H1 (cell line): ENCODE measurements around the gene MGMT. TPM values are rescaled to one million over a fixed set of nuclear protein-coding genes. Genes with fewer than 3 reads are reported as not detected.

Source experiments
- CTCF ChIA-PET: fragments of 300-600 bp; sonication (Branson Sonifier 250); formaldehyde crosslinking; loops from one replicate; lab custom pipeline; 2021; ENCODE audit not compliant: partially characterized antibody; lab: Charles Lee
- POLR2A ChIA-PET: fragments of 300-600 bp; sonication (Branson Sonifier 250); formaldehyde crosslinking; loops from one replicate; lab custom pipeline; 2021; ENCODE audit warnings: inconsistent platforms; ENCODE audit not compliant: partially characterized antibody; lab: Charles Lee
- DNase-seq, 2 experiments: peaks; one replicate each; pipeline versions ENCODE4 v3.0.0 to v3.0.0-alpha.2; 2010 to 2022; ENCODE audit warnings: low spot score in 2 of 2, low read depth in 1 of 2, mixed read lengths in 1 of 2
- FAIRE-seq: peaks from 2 replicates; lab custom pipeline; 2011; peaks lifted over from hg19 to GRCh38; lab: Jason Lieb, UNC
- H2AFZ ChIP-seq: 2 replicates; pipeline ENCODE4 v1.8.1; 2012; ENCODE audit warnings: low read length, inconsistent platforms
- H2AK5ac ChIP-seq: 2 replicates; pipeline ENCODE4 v1.6.1; 2013; ENCODE audit warnings: low read depth, low read length
- H2BK120ac ChIP-seq: replicated peaks from 2 replicates; pipeline ENCODE3; 2013; ENCODE audit warnings: low read depth, low read length, inconsistent platforms
- H2BK12ac ChIP-seq: 2 replicates; pipeline ENCODE4 v1.6.1; 2013; ENCODE audit warnings: low read depth, low read length
- H2BK15ac ChIP-seq: 2 replicates; pipeline ENCODE4 v1.6.1; 2013; ENCODE audit warnings: low read length
- H2BK20ac ChIP-seq: 2 replicates; pipeline ENCODE4 v1.6.1; 2013; ENCODE audit warnings: low read length
- H2BK5ac ChIP-seq: 2 replicates; pipeline ENCODE4 v1.6.1; 2013; ENCODE audit warnings: low read depth, low read length
- H3K14ac ChIP-seq: 2 replicates; pipeline ENCODE4 v1.6.1; 2013; ENCODE audit warnings: inconsistent platforms; ENCODE audit not compliant: insufficient read length
- H3K18ac ChIP-seq: 2 replicates; pipeline ENCODE4 v1.6.1; 2013; ENCODE audit warnings: low read length; ENCODE audit errors: extremely low read depth
- H3K23ac ChIP-seq: 2 replicates; pipeline ENCODE4 v1.6.1; 2013; ENCODE audit warnings: inconsistent platforms; ENCODE audit not compliant: insufficient read length
- H3K23me2 ChIP-seq: 2 replicates; pipeline ENCODE4 v1.6.1; 2013; ENCODE audit warnings: low read depth, low read length
- H3K27ac ChIP-seq: 2 replicates; pipeline ENCODE4 v1.6.1; 2011; ENCODE audit warnings: low read depth, low read length, inconsistent platforms
- H3K27me3 ChIP-seq, 4 experiments: replicated peaks in 1 of 4; 1 replicate in 1 of 4; 2 replicates in 3 of 4; pipeline versions ENCODE4 v1.6.1 to v1.8.1; 2011 to 2013; ENCODE audit warnings: low read length in 3 of 4, mild to moderate bottlenecking in 3 of 4, inconsistent platforms in 2 of 4, mixed read lengths in 2 of 4, moderate library complexity in 1 of 4; ENCODE audit not compliant: control insufficient read depth in 3 of 4, insufficient read depth in 3 of 4; ENCODE audit errors: extremely low read depth in 1 of 4
- H3K36me3 ChIP-seq, 4 experiments: 2 replicates each; pipeline versions ENCODE4 v1.6.1 to v1.8.1; 2011 to 2013; ENCODE audit warnings: mild to moderate bottlenecking in 4 of 4, low read length in 3 of 4, moderate library complexity in 2 of 4, control low read depth in 1 of 4, inconsistent platforms in 1 of 4; ENCODE audit not compliant: insufficient read depth in 4 of 4, control insufficient read depth in 2 of 4
- H3K4ac ChIP-seq: replicated peaks from 2 replicates; pipeline ENCODE3; 2013; ENCODE audit warnings: low read length, low read depth, mixed read lengths, inconsistent platforms; ENCODE audit not compliant: insufficient read length
- H3K4me1 ChIP-seq, 4 experiments: replicated peaks in 1 of 4; 1 replicate in 1 of 4; 2 replicates in 3 of 4; pipeline versions ENCODE4 v1.6.1 to v1.8.1; 2011 to 2013; ENCODE audit warnings: low read length in 3 of 4, inconsistent platforms in 2 of 4, mixed read lengths in 1 of 4; ENCODE audit not compliant: insufficient read depth in 4 of 4, control insufficient read depth in 3 of 4
- H3K4me2 ChIP-seq, 2 experiments: 2 replicates each; pipeline versions ENCODE4 v1.6.1 to v1.8.1; 2011 to 2013; ENCODE audit warnings: low read depth in 2 of 2, low read length in 2 of 2, control low read depth in 1 of 2, inconsistent platforms in 1 of 2, mild to moderate bottlenecking in 1 of 2; ENCODE audit not compliant: insufficient read depth in 1 of 2
- H3K4me3 ChIP-seq, 4 experiments: fragments of 200-600, 300-600 bp in 1 of 4; sonication (generic), shearing (Covaris generic), sonication (Bioruptor Twin) in 1 of 4; 2 replicates each; pipeline versions ENCODE4 v1.5.1 to v1.8.1; 2011 to 2016; ENCODE audit warnings: low read length in 4 of 4, low read depth in 3 of 4, control low read depth in 2 of 4, inconsistent platforms in 2 of 4, mild to moderate bottlenecking in 2 of 4, mixed read lengths in 1 of 4, moderate library complexity in 1 of 4; ENCODE audit not compliant: insufficient read depth in 2 of 4; ENCODE audit errors: extremely low read depth in 1 of 4
- H3K56ac ChIP-seq: replicated peaks from 2 replicates; pipeline ENCODE3; 2013; ENCODE audit warnings: low read depth, mild to moderate bottlenecking, mixed read lengths, low read length, inconsistent platforms; ENCODE audit not compliant: insufficient read length
- H3K79me1 ChIP-seq: 2 replicates; pipeline ENCODE4 v1.6.1; 2013; ENCODE audit warnings: low read depth, low read length, control low read depth
- H3K79me2 ChIP-seq, 2 experiments: 2 replicates each; pipeline versions ENCODE4 v1.6.1 to v1.8.1; 2012 to 2013; ENCODE audit warnings: low read length in 2 of 2, mild to moderate bottlenecking in 2 of 2, inconsistent platforms in 1 of 2; ENCODE audit not compliant: insufficient read depth in 2 of 2, control insufficient read depth in 1 of 2
- H3K9ac ChIP-seq, 4 experiments: replicated peaks in 1 of 4; 1 replicate in 1 of 4; 2 replicates in 3 of 4; pipeline versions ENCODE4 v1.6.1 to v1.8.1; 2011 to 2013; ENCODE audit warnings: low read depth in 3 of 4, low read length in 3 of 4, control low read depth in 2 of 4, mild to moderate bottlenecking in 2 of 4, moderate library complexity in 2 of 4, inconsistent platforms in 1 of 4; ENCODE audit errors: extremely low read depth in 1 of 4
- H3K9me3 ChIP-seq, 2 experiments: 2 replicates each; pipeline versions ENCODE4 v1.6.1 to v1.8.1; 2012 to 2013; ENCODE audit warnings: mild to moderate bottlenecking in 2 of 2, moderate library complexity in 2 of 2, control low read depth in 1 of 2, inconsistent platforms in 1 of 2, low read depth in 1 of 2, low read length in 1 of 2, mixed read lengths in 1 of 2; ENCODE audit not compliant: insufficient read depth in 2 of 2
- H4K20me1 ChIP-seq, 2 experiments: replicated peaks in 1 of 2; 2 replicates each; pipeline versions ENCODE3 to v1.8.1; 2011 to 2013; ENCODE audit warnings: inconsistent platforms in 2 of 2, low read length in 2 of 2, mild to moderate bottlenecking in 1 of 2; ENCODE audit not compliant: insufficient read depth in 2 of 2, control insufficient read depth in 1 of 2
- H4K5ac ChIP-seq: 2 replicates; pipeline ENCODE4 v1.6.1; 2013; ENCODE audit warnings: low read length, low read depth, mixed read lengths, inconsistent platforms; ENCODE audit not compliant: insufficient read length
- H4K8ac ChIP-seq: 2 replicates; pipeline ENCODE4 v1.8.0; 2013; ENCODE audit warnings: mild to moderate bottlenecking, moderate library complexity, low read length, inconsistent platforms; ENCODE audit not compliant: insufficient read depth; ENCODE audit errors: extremely low read depth
- H4K91ac ChIP-seq: replicated peaks from 2 replicates; pipeline ENCODE3; 2013; ENCODE audit warnings: low read length, mixed read lengths, inconsistent platforms; ENCODE audit not compliant: insufficient read length
- CEBPB ChIP-seq: IDR thresholded peaks from 2 replicates; pipeline ENCODE4 v1.6.1; 2012; ENCODE audit warnings: low read depth, low read length
- CHD2 ChIP-seq: IDR thresholded peaks from 2 replicates; pipeline ENCODE4 v1.6.1; 2012; ENCODE audit warnings: low read length, improper control_type of control experiment
- JUND ChIP-seq: IDR thresholded peaks from 2 replicates; pipeline ENCODE4 v1.6.1; 2011; ENCODE audit warnings: mild to moderate bottlenecking, improper control_type of control experiment, low read length
- KDM5A ChIP-seq: fragments of 200-600 bp; IDR thresholded peaks from 2 replicates; pipeline ENCODE4 v1.7.1; 2012; ENCODE audit warnings: mild to moderate bottlenecking, low read length, inconsistent platforms, mixed read lengths
- SIN3A ChIP-seq, 2 experiments: IDR thresholded peaks in 1 of 2; conservative IDR thresholded peaks in 1 of 2; 2 replicates each; pipeline ENCODE4 v1.6.1; 2011 to 2012; ENCODE audit warnings: low read length in 2 of 2, improper control_type of control experiment in 1 of 2, low read depth in 1 of 2, mild to moderate bottlenecking in 1 of 2
- TAF1 ChIP-seq: IDR thresholded peaks from 2 replicates; pipeline ENCODE4 v1.6.1; 2011; ENCODE audit warnings: mild to moderate bottlenecking, low read depth, low read length
- ZNF274 ChIP-seq: IDR thresholded peaks from 2 replicates; pipeline ENCODE4 v1.7.0; 2012; ENCODE audit warnings: low read length, borderline replicate concordance; ENCODE audit errors: extremely low read depth
- WGBS, 2 experiments: shearing (Covaris generic) in 1 of 2; methylation state at CpG; one replicate each; pipeline versions ENCODE4 v1.1.6 to v1.1.7; 2013 to 2015; ENCODE audit warnings: low lambda C conversion rate in 2 of 2, mixed read lengths in 2 of 2, inconsistent platforms in 1 of 2, low coverage in 1 of 2, missing lambda C conversion rate in 1 of 2; ENCODE audit not compliant: insufficient replicate concordance in 2 of 2, insufficient coverage in 1 of 2, insufficient read length in 1 of 2; ENCODE audit errors: extremely low coverage in 1 of 2, missing lambda C conversion rate in 1 of 2; 5-methylcytosine and 5-hydroxymethylcytosine counted together
- polyA plus RNA-seq, 7 experiments: library from polyadenylated mRNA; depleted of rRNA in 3 of 7; stranded (reverse) in 5 of 7; unstranded in 2 of 7; fragments of >200 nt in 5 of 7; fragments of 200-250 nt in 2 of 7; gene quantifications; 1 replicate in 5 of 7; 2 replicates in 1 of 7; 4 replicates in 1 of 7; pipeline versions ENCODE4 v1.2.1 to v1.2.3, GENCODE V29; 2011 to 2013; ENCODE audit warnings: missing spikeins in 2 of 7, mixed read lengths in 2 of 7
- total RNA-seq: library from RNA; stranded (reverse); fragmentation: NEBNext Ultra II Directional; extraction: Animal tissue kit (Norgen Biotek cat#: 25700); gene quantifications from 2 replicates; pipeline ENCODE4 v1.2.1, GENCODE V29; 2021

MGMT gene
- total and polyA plus RNA-seq, 2 of the 8 experiments (the other 6 are each of a cell fraction or from before 2014, with no cell fraction given), result 9.9 to 10.7 TPM

- Histone ChIP-seq H4K20me1 (no peaks in the 10 kb centered on the region), H3K27ac (no peak overlapping the region), H3K36me3 (no peaks in the 10 kb centered on the region), H3K4me3 (no peak overlapping the region), H3K4me2 (no peak overlapping the region), H3K56ac (no peak overlapping the region), H4K5ac (no peak overlapping the region), H3K9ac (no peak overlapping the region), H2BK120ac (no peak overlapping the region), H2AFZ (no peak overlapping the region), H3K4me1 (peaks cover 0 to 12% (median 10%) of the 10 kb centered on the region in 4 experiments; a peak in 6 of 7 replicates), H4K91ac (no peak overlapping the region), H2BK12ac (no peak overlapping the region), H3K4ac (no peak overlapping the region), H3K27me3 (no peaks in the 10 kb centered on the region), H3K23me2 (no peaks in the 10 kb centered on the region), H3K9me3 (no peaks in the 10 kb centered on the region)
- CTCF ChIA-PET, result no interaction called here
- WGBS, 2 experiments, result 86% methylated on average over 13 of the region's 13 CpGs; no CpG with 5 or more reads in 1 of the 2 experiments
- FAIRE-seq, result no peak
- POLR2A ChIA-PET, result no interaction called here
- no peak for DNase-seq
- TF ChIP-seq CHD2 (no peak), ZNF274 (no peak), CEBPB (no peak), KDM5A (no peak), JUND (no peak), SIN3A (conservative IDR thresholded peaks at IDR 0.05 in 1 of 2, IDR thresholded peaks at IDR 0.05 in 1 of 2; ENCODE audit: low read depth in 1 of 2, low read length in 2 of 2) (no peak), TAF1 (no peak)
- TF ChIP-seq, all 59 proteins: peak for 0
- Histone ChIP-seq H3K14ac (no peak overlapping the region), H2BK15ac (no peak overlapping the region), H2BK5ac (no peak overlapping the region), H3K79me2 (no peaks in the 10 kb centered on the region), H3K79me1 (no peaks in the 10 kb centered on the region; the same call in 1 of the 2 replicates), H4K8ac (no peak overlapping the region), H2BK20ac (no peak overlapping the region), H2AK5ac (no peak overlapping the region), H3K18ac (no peak overlapping the region), H3K23ac (no peak overlapping the region)
Measured at GRCh38 chr10:129525401-129525801, 58.4 kb downstream of the MGMT start.
